ENCODE data around the gene SPTB.

Gene SPTB

GRCh38 chr14:64850369-64851137 lies 29.2 kb downstream of the SPTB start:
- no peak for DNase-seq (ENCODE audit: low read depth)

DNA sequence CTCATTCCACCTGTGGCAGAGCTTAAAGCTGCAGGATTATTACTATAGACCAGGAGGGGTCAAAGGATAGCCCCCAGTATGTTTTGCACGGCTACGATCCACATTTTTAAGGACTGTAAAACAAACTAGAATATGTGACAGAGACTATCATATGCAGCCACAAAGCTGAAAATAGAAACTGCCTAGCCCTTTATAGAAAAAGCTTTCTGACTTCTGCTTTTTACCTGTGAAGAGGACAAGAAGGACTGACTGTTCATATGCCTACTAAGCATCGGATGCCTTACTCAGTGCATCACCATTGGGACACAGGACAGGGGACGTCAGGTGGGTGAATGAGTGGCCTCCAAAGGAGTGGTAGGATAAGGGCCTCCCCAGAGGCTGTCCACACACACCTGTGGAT lies 29.8 kb downstream of the SPTB start:
- DNase-seq (ENCODE audit: low read depth) = no peak

- no peak for DNase-seq (ENCODE audit: low read depth)
Measured at GRCh38 chr14:64848239-64848638, 31.5 kb downstream of the SPTB start.

- DNase-seq (ENCODE audit: low read depth) = no peak
Measured at GRCh38 chr14:64846319-64846718, 33.4 kb downstream of the SPTB start.

- no peak for DNase-seq (ENCODE audit: low read depth)
Measured at GRCh38 chr14:64845878-64846277, 33.8 kb downstream of the SPTB start.

GRCh38 chr14:64844969-64845536 lies 34.7 kb downstream of the SPTB start:
- no peak for DNase-seq (ENCODE audit: low read depth)

DNA sequence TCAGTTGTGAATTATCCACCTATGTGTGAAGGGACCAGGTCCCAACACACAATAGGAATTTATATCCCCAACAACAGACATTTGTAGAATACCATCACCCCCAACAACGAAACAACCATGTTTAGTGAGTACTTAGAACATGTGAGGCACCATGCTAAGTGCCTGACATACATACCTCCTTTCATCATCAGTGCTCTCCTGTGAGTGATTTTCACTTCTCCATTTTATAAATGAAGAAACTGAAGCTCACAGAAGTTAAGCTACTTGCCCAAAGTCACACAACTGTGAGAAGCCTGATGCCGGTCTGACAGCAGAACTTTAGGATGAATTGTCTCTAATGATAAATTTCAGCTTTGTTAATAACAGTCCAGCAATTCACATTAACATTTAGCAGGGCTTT lies 35.4 kb downstream of the SPTB start:
- no peak for DNase-seq (ENCODE audit: low read depth)

- no peak for DNase-seq (ENCODE audit: low read depth)
Measured at GRCh38 chr14:64843548-64843947, 36.2 kb downstream of the SPTB start.

DNA sequence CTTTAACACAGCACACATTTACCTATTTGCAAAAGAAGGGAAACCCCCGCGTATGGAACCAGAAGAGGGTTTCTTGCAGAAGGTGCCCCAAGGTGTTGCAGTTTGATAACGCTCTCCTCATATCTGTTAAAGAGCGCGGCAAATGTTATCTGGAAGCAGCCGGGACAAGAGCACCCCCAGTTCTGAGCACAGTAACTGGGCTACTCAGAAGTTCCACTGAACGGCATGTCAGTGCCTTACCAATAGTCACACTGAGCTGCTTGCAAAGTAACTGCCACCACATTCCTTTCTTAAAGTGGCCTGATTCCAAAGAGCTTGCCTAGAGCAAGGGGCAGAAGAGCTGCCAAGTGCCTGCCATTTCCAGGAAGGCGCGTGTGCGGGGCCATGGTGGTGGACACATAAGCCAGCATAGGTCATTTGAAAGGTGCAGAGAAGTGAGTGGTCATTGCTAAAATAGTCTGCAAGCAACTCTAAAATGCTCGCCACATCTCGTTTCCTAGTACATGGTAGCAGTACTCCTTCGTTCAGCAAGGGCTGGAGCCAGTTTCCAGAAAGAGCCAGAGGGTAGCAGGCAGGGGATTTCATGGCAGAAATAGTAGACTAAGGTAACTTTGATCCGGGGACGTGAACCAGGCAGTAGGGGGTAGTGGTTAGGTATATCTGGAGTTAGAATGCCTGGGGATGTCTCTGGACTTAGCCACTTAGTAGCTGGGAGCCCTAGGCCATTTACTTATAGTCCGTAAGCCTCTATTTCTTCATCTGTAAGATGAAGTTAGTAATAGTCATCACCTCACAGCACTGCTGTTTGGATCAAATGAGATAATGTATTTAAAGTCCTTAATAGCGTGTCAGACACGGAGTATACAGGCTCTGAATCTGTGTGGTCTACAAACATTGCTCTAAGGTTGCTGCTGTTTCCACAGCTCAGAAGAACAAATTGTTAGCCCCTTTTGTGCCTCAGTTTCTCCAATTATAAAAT lies 37.6 kb downstream of the SPTB start:
- DNase-seq (ENCODE audit: low read depth) = no peak

- no peak for DNase-seq (ENCODE audit: low read depth)
Measured at GRCh38 chr14:64841121-64841651, 38.5 kb downstream of the SPTB start.

- no peak for DNase-seq (ENCODE audit: low read depth)
Measured at GRCh38 chr14:64838656-64839055, 41.1 kb downstream of the SPTB start.

- DNase-seq (ENCODE audit: low read depth) = no peak
Measured at GRCh38 chr14:64835431-64835830, 44.3 kb downstream of the SPTB start.

DNA sequence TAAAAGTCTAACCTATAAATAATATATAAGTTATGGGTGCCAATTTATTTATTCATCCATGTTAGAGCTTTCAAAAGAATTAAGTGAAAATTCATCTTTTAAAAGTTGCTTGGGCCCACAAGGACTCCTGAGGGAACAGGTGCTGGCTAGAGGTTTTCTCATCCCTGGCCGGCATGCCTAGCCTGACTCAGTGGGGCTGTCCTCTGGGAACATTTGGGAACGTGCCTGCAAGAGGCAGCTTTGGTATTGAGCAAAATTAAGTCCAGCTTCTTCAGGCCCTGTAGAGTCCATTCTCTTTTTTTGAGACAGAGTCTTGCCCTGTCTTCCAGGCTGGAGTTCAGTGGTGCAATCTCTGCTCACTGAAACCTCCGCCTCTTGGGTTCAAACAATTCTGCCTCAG lies 44.7 kb downstream of the SPTB start:
- DNase-seq (ENCODE audit: low read depth) = no peak

- no peak for DNase-seq (ENCODE audit: low read depth)
Measured at GRCh38 chr14:64831419-64831818, 48.3 kb downstream of the SPTB start.

DNA sequence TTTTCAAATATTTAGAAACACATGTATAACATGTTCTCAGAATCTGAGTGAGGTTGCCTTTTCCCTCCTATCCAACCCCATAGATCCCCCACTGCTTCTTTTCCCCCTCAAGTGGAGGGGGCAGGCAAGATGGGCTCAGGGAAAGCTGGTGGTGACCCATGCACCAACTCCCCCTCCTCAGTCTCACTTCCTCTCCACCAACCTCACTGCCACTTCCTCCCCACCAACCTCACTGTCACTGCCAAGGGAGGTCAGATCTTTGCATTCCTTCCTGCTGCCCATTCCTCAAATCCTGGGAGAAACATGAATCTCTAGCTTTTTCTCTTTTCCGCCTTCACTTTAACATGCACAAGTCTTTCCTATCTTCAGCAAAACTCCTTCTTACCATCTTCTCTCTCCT lies 48.7 kb downstream of the SPTB start:
- no peak for DNase-seq (ENCODE audit: low read depth)

GRCh38 chr14:64828071-64828470 lies 51.6 kb downstream of the SPTB start:
- no peak for DNase-seq (ENCODE audit: low read depth)

GRCh38 chr14:64826845-64827244 lies 52.9 kb downstream of the SPTB start:
- DNase-seq (ENCODE audit: low read depth) = no peak

DNA sequence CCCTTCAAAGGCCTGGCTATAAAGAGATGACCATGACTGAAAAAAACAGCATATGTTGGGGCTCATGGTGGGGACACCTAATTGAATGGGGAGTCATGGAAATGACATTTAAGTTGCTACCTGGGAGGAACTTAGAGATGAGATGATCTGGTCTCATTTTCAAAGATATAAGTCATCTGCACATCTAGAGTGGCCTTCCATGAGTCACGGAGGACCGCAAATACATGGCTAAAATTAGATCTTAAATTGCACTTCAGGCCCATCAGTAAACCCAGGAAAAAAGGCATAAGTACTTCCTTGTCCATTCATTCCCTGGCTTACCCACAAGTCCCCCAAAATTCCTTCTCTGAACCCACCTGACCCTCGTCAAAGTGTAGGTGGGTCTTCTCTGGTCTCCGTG lies 53.4 kb downstream of the SPTB start:
- DNase-seq (ENCODE audit: low read depth) = no peak

- DNase-seq (ENCODE audit: low read depth) = no peak
Measured at GRCh38 chr14:64825509-64825908, 54.2 kb downstream of the SPTB start.

DNA sequence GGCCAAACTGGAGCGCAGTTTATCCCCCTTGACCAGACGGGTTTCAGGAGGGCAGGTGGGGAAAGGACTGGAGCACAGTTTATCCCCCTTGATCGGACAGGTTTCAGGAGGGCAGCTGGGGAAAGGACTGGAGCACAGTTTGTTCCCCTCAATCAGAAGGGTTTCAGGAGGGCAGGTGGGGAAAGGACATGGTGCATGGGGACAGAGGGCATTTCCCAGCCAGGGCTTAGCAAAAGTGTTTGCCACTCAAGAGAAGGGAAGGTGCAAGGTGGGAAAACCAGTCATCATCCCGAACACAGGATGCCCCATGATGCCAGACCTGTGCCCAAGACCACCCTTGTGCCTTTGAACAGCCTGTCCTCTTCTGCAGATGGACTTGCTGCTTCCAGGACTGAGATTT lies 54.7 kb downstream of the SPTB start:
- no peak for DNase-seq (ENCODE audit: low read depth)

DNA sequence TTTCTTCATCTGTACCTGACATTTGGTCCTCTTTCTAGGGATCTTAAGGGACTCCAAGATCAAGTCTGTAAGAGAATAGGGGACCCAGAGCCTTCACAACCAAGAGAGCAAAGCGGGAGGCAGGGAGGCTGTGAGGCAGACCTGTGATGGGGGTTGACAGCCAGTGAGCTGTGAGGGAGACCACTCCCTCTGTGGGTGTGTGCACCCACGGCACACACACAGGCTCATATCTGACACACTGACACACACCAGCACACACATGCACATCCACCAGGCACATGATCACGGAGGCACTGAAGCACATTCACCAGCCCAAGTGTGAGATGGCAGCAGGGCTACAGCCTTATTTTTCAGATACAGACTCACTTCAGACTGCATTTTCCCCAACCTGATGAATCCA lies 55.2 kb downstream of the SPTB start:
- DNase-seq (ENCODE audit: low read depth) = no peak

GRCh38 chr14:64823305-64823861 lies 56.3 kb downstream of the SPTB start:
- DNase-seq (ENCODE audit: low read depth) = peak; percentile 50

All from T follicular helper cell (primary cell).